Adrenal gland (tissue), 12 donors: ENCODE measurements around the gene CCDC6. TPM values are rescaled to one million over a fixed set of nuclear protein-coding genes. Genes with fewer than 3 reads are reported as not detected.

Experiments
- DNase-seq, 7 donors: peaks; one replicate each; pipeline ENCODE4 v3.0.0-alpha.2; 2019 to 2020
- H3K27ac ChIP-seq, 5 donors: fragments of 200-600 bp; sonication (generic) in 4 of 5; 1 replicate in 3 of 5; 2 replicates in 2 of 5; pipeline versions ENCODE4 v1.5.1 to v1.8.0; 2016 to 2020; ENCODE audit warnings: mild to moderate bottlenecking in 1 of 5
- H3K27me3 ChIP-seq: fragments of 200-600 bp; 2 replicates; pipeline ENCODE4 v1.8.0; 2021
- H3K36me3 ChIP-seq, 2 donors: fragments of 200-600 bp; replicated peaks in 1 of 2; 1 replicate in 1 of 2; 2 replicates in 1 of 2; pipeline versions ENCODE4 v1.5.1 to v1.8.0; 2018 to 2022
- H3K4me1 ChIP-seq, 2 donors: fragments of 200-600 bp; replicated peaks in 1 of 2; 1 replicate in 1 of 2; 2 replicates in 1 of 2; pipeline versions ENCODE4 v1.5.1 to v1.8.0; 2018 to 2021
- H3K4me3 ChIP-seq, 4 donors: fragments of 200-600 bp; sonication (generic) in 3 of 4; one replicate each; pipeline ENCODE4 v1.5.1; 2016 to 2018
- H3K9me3 ChIP-seq, 3 donors: fragments of 200-600 bp; sonication (generic) in 1 of 3; replicated peaks in 1 of 3; 1 replicate in 2 of 3; 2 replicates in 1 of 3; pipeline versions ENCODE4 v1.5.1 to v1.8.0; 2016 to 2021
- POLR2A ChIP-seq, 2 donors: fragments of 450-650 bp; IDR thresholded peaks; one replicate each; pipeline ENCODE4 v1.6.1; 2017; ENCODE audit warnings: antibody characterized with exemption in 2 of 2, mild to moderate bottlenecking in 2 of 2, moderate library complexity in 1 of 2
- WGBS, 4 donors: extraction: QIAGEN DNeasy Blood & Tissue Kit in 2 of 4; methylation state at CpG; one replicate each; pipeline versions ENCODE4 v1.1.5 to v1.1.7; 2013 to 2017; 5-methylcytosine and 5-hydroxymethylcytosine counted together
- intact Hi-C, 2 donors: fragments of 100-400 bp; cut with DNase I; formaldehyde crosslinking; loops; one replicate each; pipeline versions ENCODE4 v1.14.1 to v1.15.0; 2022 to 2023
- polyA plus RNA-seq, 3 donors: library from polyadenylated mRNA; stranded (reverse); fragments of 200-250 nt in 2 of 3; fragments of 350-450 nt in 1 of 3; fragmentation: Illumina TruSeq in 1 of 3; extraction: RNeasy Lipid Tissue Mini Kit (QIAGEN cat#74804) in 1 of 3; gene quantifications; one replicate each; pipeline ENCODE4 v1.2.3, GENCODE V29; 2013 to 2014
- total RNA-seq, 9 donors: library from RNA; depleted of rRNA in 4 of 9; stranded (reverse); fragments of >200 nt in 4 of 9; fragments of 120-200 nt in 1 of 9; fragmentation: NEBNext Ultra II Directional in 1 of 9; extraction: Animal tissue kit (Norgen Biotek cat#: 25700) in 1 of 9; gene quantifications; one replicate each; pipeline versions ENCODE4 v1.1.0 to v1.2.4, GENCODE V29; 2013 to 2023
- TF ChIP-seq, protein P1 (sequence below), 6 experiments: fragments of 450-650 bp in 4 of 6; fragments of 200-600 bp in 2 of 6; sonication (generic) in 1 of 6; IDR thresholded peaks; 1 replicate in 5 of 6; 2 replicates in 1 of 6; pipeline versions ENCODE4 v1.5.1 to v1.8.0; 2016 to 2021; ENCODE audit warnings: antibody characterized with exemption in 6 of 6, mild to moderate bottlenecking in 2 of 6, moderate library complexity in 1 of 6
- donor health status: healthy with polysubstance abuse.
- donor health status: Bipolar disorder and iron deficiency.
- donor health status: DM: yes; HTN: yes; CAD: no.
- donor health status: DM: no; HTN: no; CAD: no.
- donor health status: DM: no; HTN: no; CAD: no.
- donor health status: DM: yes; HTN: yes; CAD: no.

CCDC6 gene
- total and polyA plus RNA-seq, 12 donors: 7.1 to 53.3 (median 32.9) TPM

DNA sequence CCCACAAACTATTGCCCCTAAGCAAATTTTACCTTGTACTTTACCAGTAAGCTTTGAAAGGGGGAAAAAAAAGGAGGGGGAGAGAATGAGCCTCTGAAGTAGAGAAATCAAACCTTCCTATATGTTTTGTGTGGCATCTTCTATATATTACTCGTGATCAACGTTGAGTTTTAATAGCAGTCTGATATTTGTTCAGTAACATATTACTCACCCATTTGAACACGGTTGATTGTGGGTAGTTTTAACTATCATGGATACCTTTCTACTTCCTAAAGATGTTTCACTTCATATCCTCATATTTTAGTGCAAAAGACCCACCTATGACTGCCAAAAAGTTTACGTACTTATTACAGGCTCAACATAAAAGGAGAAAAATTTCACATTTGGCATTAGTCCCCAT, 54.5 kb downstream of the CCDC6 start:
- Histone ChIP-seq H3K36me3 (peaks cover 0 to 12% of the 10 kb centered on the region in 2 donors), H3K4me1 (peaks cover 5 to 16% of the 10 kb centered on the region in 2 donors), H3K27me3 (no peaks in the 10 kb centered on the region), H3K4me3 (no peak overlapping the region), H3K9me3 (no peaks in the 10 kb centered on the region), H3K27ac (no peak overlapping the region)
- TF ChIP-seq, protein P1, sequence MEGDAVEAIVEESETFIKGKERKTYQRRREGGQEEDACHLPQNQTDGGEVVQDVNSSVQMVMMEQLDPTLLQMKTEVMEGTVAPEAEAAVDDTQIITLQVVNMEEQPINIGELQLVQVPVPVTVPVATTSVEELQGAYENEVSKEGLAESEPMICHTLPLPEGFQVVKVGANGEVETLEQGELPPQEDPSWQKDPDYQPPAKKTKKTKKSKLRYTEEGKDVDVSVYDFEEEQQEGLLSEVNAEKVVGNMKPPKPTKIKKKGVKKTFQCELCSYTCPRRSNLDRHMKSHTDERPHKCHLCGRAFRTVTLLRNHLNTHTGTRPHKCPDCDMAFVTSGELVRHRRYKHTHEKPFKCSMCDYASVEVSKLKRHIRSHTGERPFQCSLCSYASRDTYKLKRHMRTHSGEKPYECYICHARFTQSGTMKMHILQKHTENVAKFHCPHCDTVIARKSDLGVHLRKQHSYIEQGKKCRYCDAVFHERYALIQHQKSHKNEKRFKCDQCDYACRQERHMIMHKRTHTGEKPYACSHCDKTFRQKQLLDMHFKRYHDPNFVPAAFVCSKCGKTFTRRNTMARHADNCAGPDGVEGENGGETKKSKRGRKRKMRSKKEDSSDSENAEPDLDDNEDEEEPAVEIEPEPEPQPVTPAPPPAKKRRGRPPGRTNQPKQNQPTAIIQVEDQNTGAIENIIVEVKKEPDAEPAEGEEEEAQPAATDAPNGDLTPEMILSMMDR (IDR thresholded peaks at IDR 0.05): no peak
- WGBS, 4 donors: 89 to 94% (median 92%) methylated on average over 4 of the region's 4 CpGs
- intact Hi-C loops: no loop called here
- DNase-seq: no peak

DNA sequence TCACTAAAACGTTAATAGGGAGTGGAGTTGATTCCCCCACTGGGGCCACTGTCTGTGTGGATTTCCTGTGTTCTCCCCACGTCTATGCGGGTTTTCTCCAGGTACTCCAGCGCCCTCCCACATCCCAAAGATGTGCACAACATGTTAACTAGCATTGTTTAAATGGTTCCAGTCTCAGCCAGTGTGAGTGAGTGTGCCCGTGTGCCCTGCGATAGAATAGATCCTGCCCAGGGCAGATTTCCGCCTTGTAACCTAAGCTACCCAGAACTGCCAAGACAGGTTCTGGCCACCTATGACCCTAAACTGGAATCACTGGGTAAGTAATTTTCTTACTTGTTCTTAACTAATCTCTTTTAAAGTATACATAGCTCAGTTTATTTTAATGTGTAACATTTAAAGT, 58.5 kb downstream of the CCDC6 start:
- intact Hi-C loops: no loop called here
- Histone ChIP-seq H3K4me3 (no peak overlapping the region), H3K27me3 (no peaks in the 10 kb centered on the region), H3K36me3 (peaks cover 0 to 12% of the 10 kb centered on the region in 2 donors), H3K4me1 (peaks cover 4 to 5% of the 10 kb centered on the region in 2 donors), H3K27ac (no peak overlapping the region), H3K9me3 (no peaks in the 10 kb centered on the region)
- TF ChIP-seq, protein P1 (IDR thresholded peaks at IDR 0.05): no peak
- TF ChIP-seq POLR2A (IDR thresholded peaks at IDR 0.05): no peak
- DNase-seq: no peak
- 77 to 93% (median 90%) methylated on average over 7 of the region's 7 CpGs for WGBS, 4 donors

DNA sequence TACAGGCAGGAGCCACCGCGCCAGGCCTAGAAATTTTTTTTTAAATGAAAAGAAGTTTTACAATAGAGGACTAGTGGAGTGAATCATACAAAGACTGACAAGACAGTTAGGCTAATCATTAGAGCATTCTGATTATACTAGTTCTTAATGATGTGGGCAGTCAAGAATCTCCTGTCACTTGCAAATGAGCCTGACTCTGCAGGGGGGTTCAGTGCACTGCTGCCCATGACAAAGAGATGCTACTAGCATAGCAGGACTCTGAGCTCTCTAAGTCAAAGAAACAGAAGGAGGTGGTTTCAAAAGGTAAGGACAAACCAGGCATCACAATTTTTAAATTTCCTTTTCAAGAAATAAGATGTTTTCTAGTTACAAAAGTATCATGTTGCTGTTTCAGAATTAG, 59.0 kb downstream of the CCDC6 start:
- DNase-seq: no peak
- WGBS, 4 donors: 86 to 95% (median 89%) methylated on average over 2 of the region's 2 CpGs
- Histone ChIP-seq H3K27me3 (no peaks in the 10 kb centered on the region), H3K36me3 (peaks cover 0 to 12% of the 10 kb centered on the region in 2 donors), H3K27ac (no peak overlapping the region), H3K4me3 (no peak overlapping the region), H3K4me1 (no peaks in the 10 kb centered on the region), H3K9me3 (no peaks in the 10 kb centered on the region)
- intact Hi-C loops: no loop called here
- TF ChIP-seq, protein P1 (IDR thresholded peaks at IDR 0.05): no peak

DNA sequence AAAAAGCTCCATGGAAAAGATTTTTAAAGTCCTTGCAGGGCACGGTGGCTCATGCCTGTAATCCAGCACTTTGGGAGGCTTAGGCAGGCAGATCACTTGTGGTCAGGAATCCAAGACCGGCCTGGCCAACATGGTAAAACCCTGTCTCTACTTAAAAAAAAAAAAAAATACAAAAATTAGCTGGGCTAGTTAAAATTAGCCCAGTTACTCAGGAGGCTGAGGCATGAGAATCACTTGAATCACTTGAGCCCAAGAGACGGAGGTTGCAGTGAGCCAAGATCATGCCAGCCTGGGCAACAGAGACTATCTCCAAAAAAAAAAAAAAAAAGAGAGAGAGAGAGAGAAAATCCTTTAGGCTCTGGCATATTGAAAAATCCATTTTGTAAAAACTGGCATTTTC, 61.9 kb downstream of the CCDC6 start:
- peaks cover 0 to 12% of the 10 kb centered on the region in 2 donors for H3K36me3 ChIP-seq
- no peak overlapping the region for H3K27ac ChIP-seq
- H3K4me1 ChIP-seq: no peaks in the 10 kb centered on the region
- 82 to 97% (median 92%) methylated on average over 3 of the region's 3 CpGs for WGBS, 4 donors
- TF ChIP-seq, protein P1 (IDR thresholded peaks at IDR 0.05): no peak
- no peak for TF ChIP-seq POLR2A (IDR thresholded peaks at IDR 0.05)
- no peak overlapping the region for H3K4me3 ChIP-seq
- intact Hi-C loops: no loop called here
- H3K27me3 ChIP-seq: no peaks in the 10 kb centered on the region
- no peaks in the 10 kb centered on the region for H3K9me3 ChIP-seq
- DNase-seq: no peak
